ENCODE results near the gene TRAM2. TPM values are rescaled to one million over a fixed set of nuclear protein-coding genes. Genes with fewer than 3 reads are reported as not detected.

The TRAM2 gene
- total and polyA plus RNA-seq, 10 of the 15 experiments (the other 5 are each of a cell fraction or from before 2014, with no cell fraction given): 2.5 to 15.0 (median 11.0) TPM

- Histone ChIP-seq H3K27me3 (replicated peaks in 1 of 2; ENCODE audit: control insufficient read depth in 2 of 2, insufficient read depth in 2 of 2, low read length in 1 of 2) (no peaks in the 10 kb centered on the region), H2AFZ (ENCODE audit: control insufficient read depth, low read depth, low read length) (no peak overlapping the region; the same call in 1 of the 2 replicates), H3K9ac (ENCODE audit: control insufficient read depth, insufficient read depth, low read length) (no peak overlapping the region), H3K36me3 (ENCODE audit: control insufficient read depth in 2 of 2, insufficient read depth in 2 of 2, low read length in 1 of 2) (no peaks in the 10 kb centered on the region), H3K4me2 (ENCODE audit: control insufficient read depth, insufficient read depth) (peak overlapping the region; percentile 17), H3K4me1 (ENCODE audit: control insufficient read depth, insufficient read depth, low read length) (peaks cover 23% of the 10 kb centered on the region), H4K20me1 (ENCODE audit: control insufficient read depth, insufficient read depth) (no peaks in the 10 kb centered on the region), H3K79me2 (ENCODE audit: control insufficient read depth, insufficient read depth, low read length) (peaks cover 15% of the 10 kb centered on the region), H3K4me3 (no peak overlapping the region), H3K27ac (ENCODE audit: control insufficient read depth, insufficient read depth) (peak overlapping the region; percentile 38), H3K9me3 (replicated peaks; ENCODE audit: control insufficient read depth, insufficient read depth, low read length) (no peaks in the 10 kb centered on the region)
- BruUV-seq (replicated peaks): no TSS peak
- DNase-seq (ENCODE audit: low read depth, low spot score) (no peak), ATAC-seq (peak; percentile 81), FAIRE-seq (peak; percentile 35)
- peak; percentile 41 for TF ChIP-seq RUNX3 (IDR thresholded peaks at IDR 0.05; ENCODE audit: low read length)
- TF ChIP-seq RAD51 (IDR thresholded peaks at IDR 0.05): no peak
- TF ChIP-seq POU2F2 (IDR thresholded peaks at IDR 0.05; ENCODE audit: borderline replicate concordance, low read depth, low read length): 0 out of 3 replicates have a peak, but pooled peaks have one; percentile 20
- no peak for TF ChIP-seq FOS (IDR thresholded peaks at IDR 0.05; ENCODE audit: borderline replicate concordance, extremely low read depth, insufficient read length)
- peak; percentile 88 for TF ChIP-seq TCF3 (IDR thresholded peaks at IDR 0.05; ENCODE audit: borderline replicate concordance, insufficient read depth, low read depth, low read length)
- no peak for TF ChIP-seq EP300 (IDR thresholded peaks at IDR 0.05; ENCODE audit: borderline replicate concordance in 1 of 2, control insufficient read depth in 1 of 2, low read depth in 2 of 2, low read length in 2 of 2)
- peak; percentile 74; the same call in 1 of the 2 replicates for TF ChIP-seq TCF12 (IDR thresholded peaks at IDR 0.05; ENCODE audit: low read depth, low read length)
- TF ChIP-seq EED (IDR thresholded peaks at IDR 0.05; ENCODE audit: low read depth): no peak; the same call in 1 of the 2 replicates
- RAD21 ChIA-PET (ENCODE audit: unreplicated experiment): interaction anchor here (0.5 to 1.4 kb wide), 3 partner anchors 16 to 59 kb away, joined by 3 to 4 read pairs (median 4); no protein-coding TSS in a partner anchor
- intact Hi-C loops (cut with micrococcal nuclease; ENCODE audit: unreplicated experiment): no loop called here
- 3% methylated on average over 6 of the region's 6 CpGs for WGBS (ENCODE audit: insufficient coverage, insufficient replicate concordance, low lambda C conversion rate, missing lambda C conversion rate)
- POLR2A ChIA-PET: no interaction called here
- SMC1A ChIA-PET (ENCODE audit: uncharacterized antibody, unreplicated experiment): interaction anchor here (1.1 to 1.4 kb wide), 5 partner anchors 10 to 133 kb away, joined by 3 to 4 read pairs (median 4); no protein-coding TSS in a partner anchor
- CTCF ChIA-PET: interaction anchor here (0.9 to 1.4 kb wide), 3 partner anchors 10 to 43 kb away, joined by 3 to 5 read pairs (median 3); no protein-coding TSS in a partner anchor
- in situ Hi-C loops (cut with MboI): no loop called here
Observed at GRCh38 chr6:52552278-52552643, 24.6 kb downstream of the TRAM2 start.
